SK-N-DZ (cell line): ENCODE measurements around the gene C1orf50.
"Not testable (repeated sequence)": the region's sequence is repeated elsewhere in the genome, so short reads cannot be mapped to it uniquely, and the experiment has no call there.

Experiments used
- DNase-seq: peaks from one replicate; pipeline ENCODE4 v3.0.0-alpha.2; 2015; ENCODE audit warnings: low spot score

The C1orf50 gene

DNA sequence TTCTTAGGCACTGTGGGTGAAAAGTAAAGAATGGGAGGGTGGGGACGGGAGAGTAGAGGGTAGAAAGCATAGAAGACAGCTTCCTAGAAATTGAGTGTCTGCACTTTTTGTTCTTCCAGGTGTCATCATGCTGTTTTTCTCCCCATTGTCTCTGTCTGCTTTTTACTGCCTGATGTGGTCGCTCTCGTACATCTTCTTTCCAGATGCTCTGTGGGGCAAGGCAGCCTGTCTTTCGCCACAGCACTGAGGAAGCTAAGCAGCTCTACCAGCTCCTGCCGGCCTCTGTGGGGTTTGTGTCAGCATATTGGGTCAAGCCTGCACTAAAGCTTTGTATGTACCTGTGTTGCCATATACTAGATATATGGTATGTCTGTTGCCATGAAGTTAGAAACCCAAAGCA lies 30.9 kb downstream of the C1orf50 start:
- DNase-seq, result no peak

- DNase-seq, result no peak
Measured at GRCh38 chr1:42801832-42802473, 34.9 kb downstream of the C1orf50 start.

DNA sequence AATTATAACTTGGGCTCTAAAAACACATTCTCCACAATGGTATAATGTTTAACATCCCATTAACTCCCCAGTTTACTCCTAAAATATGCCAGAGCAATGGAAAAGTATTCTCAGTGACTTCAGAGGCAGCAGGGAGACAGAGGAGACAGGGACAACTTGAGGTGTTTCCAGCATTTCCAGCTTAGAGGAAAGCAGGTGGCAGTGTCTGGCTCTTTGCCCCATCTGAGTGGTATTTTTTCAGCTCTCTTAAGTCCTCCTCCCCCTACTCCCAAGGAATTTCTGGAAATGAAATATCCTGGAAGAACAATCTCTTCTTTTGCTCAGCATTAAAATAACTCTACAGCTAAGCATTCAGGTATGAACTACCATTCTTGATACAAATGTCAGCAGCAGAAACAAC lies 39.1 kb downstream of the C1orf50 start:
- DNase-seq, result no peak

- DNase-seq, result no peak
Measured at GRCh38 chr1:42806593-42806992, 39.5 kb downstream of the C1orf50 start.

- no peak for DNase-seq
Measured at GRCh38 chr1:42807056-42807668, 40.1 kb downstream of the C1orf50 start.

DNA sequence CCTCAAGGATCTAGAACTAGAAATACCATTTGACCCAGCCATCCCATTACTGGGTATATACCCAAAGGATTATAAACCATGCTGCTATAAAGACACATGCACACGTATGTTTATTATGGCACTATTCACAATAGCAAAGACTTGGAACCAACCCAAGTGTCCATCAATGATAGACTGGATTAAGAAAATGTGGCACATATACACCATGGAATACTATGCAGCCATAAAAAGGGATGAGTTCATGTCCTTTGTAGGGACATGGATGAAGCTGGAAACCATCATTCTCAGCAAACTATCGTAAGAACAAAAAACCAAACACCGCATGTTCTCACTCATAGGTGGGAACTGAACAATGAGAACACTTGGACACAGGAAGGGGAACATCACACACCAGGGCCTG lies 47.8 kb downstream of the C1orf50 start:
- DNase-seq, result not testable (repeated sequence)

DNA sequence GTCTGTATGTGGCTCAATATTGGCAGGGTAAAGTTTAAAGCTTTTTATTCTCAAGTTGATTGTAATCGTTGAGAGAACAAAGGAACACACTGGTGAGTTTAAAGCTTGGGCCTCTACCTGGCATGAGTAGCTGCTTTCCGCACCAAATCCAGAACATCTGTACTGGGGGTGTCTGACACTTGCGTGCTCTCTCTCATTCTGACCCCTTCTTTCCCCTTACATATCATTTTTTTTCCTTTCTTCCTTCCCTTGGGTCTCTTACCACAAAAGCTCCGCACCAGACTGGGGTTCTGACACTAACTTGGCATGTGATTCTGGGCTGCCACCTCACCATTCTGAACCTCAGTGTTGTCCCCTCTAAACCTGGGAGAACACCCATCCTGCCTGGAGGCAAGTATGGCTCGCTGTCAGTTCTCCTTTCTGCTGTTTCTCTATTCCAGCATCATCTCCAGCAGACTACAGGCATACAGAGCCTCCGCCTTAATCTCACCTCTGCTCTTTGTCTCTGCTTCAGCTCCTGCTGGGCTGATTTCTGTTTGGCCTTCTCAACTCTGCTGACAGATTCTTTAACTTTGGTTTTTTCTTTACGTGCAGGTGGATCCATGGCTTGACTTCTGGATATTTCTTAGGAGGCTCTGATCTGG lies 49.0 kb downstream of the C1orf50 start:
- peak; percentile 27 for DNase-seq

GRCh38 chr1:42816585-42817439 lies 49.8 kb downstream of the C1orf50 start, which contains the start of the genes ERMAP and SVBP:
TSS of gene ERMAP (plus strand) at chr1:42817122. CDS start at chr1:42830449, 13,327 bp downstream.
TSS of gene SVBP (minus strand) at chr1:42817397. CDS start at chr1:42816544, 853 bp downstream.
- DNase-seq, result peak; percentile 84

DNA sequence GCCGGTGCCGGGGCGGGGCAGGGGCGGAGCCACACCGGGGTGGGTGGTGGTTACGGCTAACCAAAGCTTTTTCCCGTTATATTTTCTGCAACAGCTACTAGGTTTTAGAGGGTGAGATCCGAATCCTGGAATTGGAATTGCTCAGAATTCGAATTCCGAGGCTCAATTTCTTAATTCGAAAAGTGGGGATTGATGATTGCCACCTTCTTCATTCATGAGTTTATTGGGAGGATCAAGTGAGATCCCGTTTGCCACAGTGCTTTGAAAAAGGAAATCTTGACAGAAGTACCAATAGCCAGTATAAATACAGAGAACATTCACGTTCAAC lies 50.4 kb downstream of the C1orf50 start:
- no peak for DNase-seq

GRCh38 chr1:42817976-42818375 lies 50.9 kb downstream of the C1orf50 start:
- no peak for DNase-seq

DNA sequence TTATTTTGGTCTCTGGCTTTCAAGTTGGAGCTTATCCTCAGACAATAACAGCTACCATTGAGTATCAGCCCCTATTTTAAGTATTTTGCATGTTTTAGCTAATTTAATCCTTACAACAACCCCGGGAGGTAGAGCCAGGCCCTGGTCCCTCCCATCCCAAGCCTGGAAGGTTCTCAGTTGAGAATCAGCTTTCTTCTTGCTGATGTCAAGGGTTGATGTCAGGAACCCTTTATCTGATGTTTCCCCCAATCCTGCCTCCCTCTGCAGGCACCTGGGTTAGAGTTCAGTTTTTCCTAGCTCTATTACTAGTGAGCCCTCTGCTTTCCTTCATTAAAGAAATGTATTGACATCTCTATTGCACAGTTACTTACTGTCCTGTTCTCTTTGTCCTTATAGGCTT lies 53.8 kb downstream of the C1orf50 start:
- DNase-seq, result no peak

- DNase-seq, result no peak
Measured at GRCh38 chr1:42821690-42822089, 54.6 kb downstream of the C1orf50 start.

DNA sequence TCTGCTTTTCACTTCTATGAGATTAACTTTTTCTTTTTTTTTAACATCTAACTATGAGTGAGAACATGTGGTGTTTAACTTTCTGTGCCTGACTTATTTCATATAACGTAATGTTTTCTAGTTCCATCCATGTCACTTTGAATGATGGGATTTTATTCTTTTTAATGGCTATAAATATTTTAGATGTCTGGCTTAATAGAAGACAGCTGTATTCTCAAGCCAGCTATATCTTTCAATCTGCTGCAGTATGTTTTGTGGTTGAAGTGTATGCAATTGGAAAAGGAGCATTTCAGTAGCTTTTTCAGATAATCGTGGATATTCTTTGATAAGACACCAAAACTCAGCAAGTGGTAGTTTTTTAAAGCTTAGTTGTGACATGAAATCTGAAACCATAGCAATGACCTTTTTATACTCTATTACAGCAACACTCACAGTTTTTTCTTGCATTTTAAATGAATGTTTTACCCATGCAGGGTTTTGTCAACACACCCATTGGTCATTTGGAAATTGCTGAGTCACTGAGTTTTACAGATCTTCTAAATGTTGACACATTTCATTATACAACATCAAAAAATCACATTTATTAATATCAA lies 55.8 kb downstream of the C1orf50 start:
- DNase-seq, result no peak

GRCh38 chr1:42824481-42825035 lies 57.5 kb downstream of the C1orf50 start:
- DNase-seq, result no peak

DNA sequence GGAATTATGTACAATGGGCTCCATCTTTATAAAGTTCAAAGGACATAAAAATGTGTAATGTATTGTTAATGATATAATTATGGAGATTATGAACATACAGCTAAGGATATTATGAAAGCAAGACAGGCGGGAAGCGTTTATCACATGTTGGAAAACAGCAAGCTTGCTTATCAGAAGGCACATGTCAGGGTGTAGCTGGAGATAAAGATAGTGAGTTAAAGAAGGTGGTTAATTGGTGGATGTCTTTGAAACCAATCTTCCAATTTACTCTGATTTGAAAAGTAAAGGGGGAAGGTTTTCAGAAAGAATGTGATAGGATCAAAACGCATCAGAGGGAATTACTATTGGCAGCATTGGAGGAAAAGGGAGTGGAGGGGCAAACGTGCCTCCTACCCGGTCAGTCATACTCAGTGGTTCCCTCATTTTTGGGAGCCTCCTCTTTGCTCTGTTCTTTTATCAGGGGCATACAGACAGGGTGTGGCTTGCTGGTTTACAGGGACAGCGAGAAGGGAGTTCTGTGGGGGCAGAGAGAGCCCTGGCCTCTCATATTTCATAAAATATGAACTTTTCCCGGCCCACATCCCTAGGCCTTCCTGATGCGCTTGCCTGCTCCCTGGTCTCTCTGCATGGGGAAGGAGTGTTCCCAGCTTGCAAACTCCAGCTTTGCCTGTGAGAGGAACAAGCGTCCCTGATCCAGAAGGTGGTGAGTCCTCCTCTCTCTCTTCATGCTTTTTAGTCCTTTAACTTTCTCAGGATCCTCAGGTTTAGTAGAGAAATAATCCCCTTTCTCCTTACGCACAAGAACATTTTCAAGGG lies 58.2 kb downstream of the C1orf50 start:
- no peak for DNase-seq
